Vagina (tissue), 2 donors: ENCODE results near the gene CNOT4. TPM values are rescaled to one million over a fixed set of nuclear protein-coding genes. Genes with fewer than 3 reads are reported as not detected.
"Not testable (repeated sequence)": the region's sequence is repeated elsewhere in the genome, so short reads cannot be mapped to it uniquely, and the experiment has no call there.

Experiments
- DNase-seq, 2 donors: peaks; one replicate each; pipeline ENCODE4 v3.0.0-alpha.2; 2017; ENCODE audit errors: extremely low spot score in 2 of 2
- H3K27ac ChIP-seq: fragments of 200-600 bp; sonication (generic); one replicate; pipeline ENCODE4 v1.5.1; 2019
- H3K27me3 ChIP-seq: fragments of 200-600 bp; sonication (generic); one replicate; pipeline ENCODE4 v1.5.1; 2019
- H3K36me3 ChIP-seq, 2 donors: fragments of 200-600 bp; sonication (generic); one replicate each; pipeline ENCODE4 v1.5.1; 2017 to 2019
- H3K4me1 ChIP-seq: fragments of 200-600 bp; sonication (generic); one replicate; pipeline ENCODE4 v1.5.1; 2019
- H3K4me3 ChIP-seq, 2 donors: fragments of 200-600 bp; sonication (generic); 1 replicate in 1 of 2; 2 replicates in 1 of 2; pipeline ENCODE4 v1.5.1; 2016 to 2019
- H3K9me3 ChIP-seq: fragments of 200-600 bp; sonication (generic); one replicate; pipeline ENCODE4 v1.5.1; 2019
- CTCF ChIP-seq, 3 experiments: fragments of 450-650 bp in 2 of 3; fragments of 200-600 bp in 1 of 3; sonication (generic) in 1 of 3; IDR thresholded peaks; one replicate each; pipeline ENCODE4 v1.5.1; 2017 to 2019; ENCODE audit warnings: antibody characterized with exemption in 3 of 3, mild to moderate bottlenecking in 2 of 3, moderate library complexity in 2 of 3
- POLR2A ChIP-seq, 2 donors: fragments of 450-650 bp; IDR thresholded peaks; one replicate each; pipeline ENCODE4 v1.6.1; 2017; ENCODE audit warnings: antibody characterized with exemption in 2 of 2, mild to moderate bottlenecking in 2 of 2, moderate library complexity in 2 of 2
- POLR2AphosphoS5 ChIP-seq, 2 donors: sonication (generic); formaldehyde crosslinking; IDR thresholded peaks; one replicate each; pipeline ENCODE4 v1.9.0; 2017; ENCODE audit warnings: antibody characterized with exemption in 2 of 2, mild to moderate bottlenecking in 2 of 2, low read depth in 1 of 2; ENCODE audit not compliant: insufficient read depth in 1 of 2
- intact Hi-C: fragments of 100-400 bp; cut with DNase I; formaldehyde crosslinking; loops from one replicate; pipeline ENCODE4 v1.15.1; 2023
- total RNA-seq: library from RNA; depleted of rRNA; stranded (reverse); fragments of >200 nt; gene quantifications from one replicate; pipeline ENCODE4 v1.2.3, GENCODE V29; 2016

CNOT4 gene
- total RNA-seq, 1 donor from 2014 or later, result 23.3 TPM

DNA sequence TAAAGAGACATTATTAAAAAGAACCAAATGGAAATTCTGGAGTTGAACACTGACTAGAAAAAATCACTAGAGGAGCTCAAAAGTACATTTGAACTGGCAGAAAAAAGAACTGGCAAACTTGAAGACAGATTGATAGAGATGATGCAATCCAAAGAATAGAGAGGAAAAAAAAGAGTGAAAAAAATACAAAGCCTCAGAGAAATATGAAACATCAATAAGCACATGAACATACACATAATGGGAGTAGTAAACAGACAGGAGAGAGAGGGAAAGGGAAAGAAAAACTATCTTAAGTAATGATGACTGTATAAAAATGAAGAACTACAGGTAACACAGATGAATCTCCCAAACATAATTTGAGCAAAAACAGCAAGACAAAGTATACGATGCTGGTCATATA lies 61.1 kb downstream of the CNOT4 start:
- Histone ChIP-seq H3K27ac (no peak overlapping the region), H3K4me3 (no peak overlapping the region), H3K27me3 (no peaks in the 10 kb centered on the region), H3K9me3 (no peaks in the 10 kb centered on the region), H3K36me3 (no peaks in the 10 kb centered on the region), H3K4me1 (peaks cover 34% of the 10 kb centered on the region)
- intact Hi-C loops, result no loop called here
- no peak for DNase-seq
- TF ChIP-seq CTCF (IDR thresholded peaks at IDR 0.05) (no peak), POLR2A (IDR thresholded peaks at IDR 0.05) (no peak), POLR2AphosphoS5 (IDR thresholded peaks at IDR 0.05; ENCODE audit: insufficient read depth in 1 of 2, low read depth in 1 of 2) (no peak)

DNA sequence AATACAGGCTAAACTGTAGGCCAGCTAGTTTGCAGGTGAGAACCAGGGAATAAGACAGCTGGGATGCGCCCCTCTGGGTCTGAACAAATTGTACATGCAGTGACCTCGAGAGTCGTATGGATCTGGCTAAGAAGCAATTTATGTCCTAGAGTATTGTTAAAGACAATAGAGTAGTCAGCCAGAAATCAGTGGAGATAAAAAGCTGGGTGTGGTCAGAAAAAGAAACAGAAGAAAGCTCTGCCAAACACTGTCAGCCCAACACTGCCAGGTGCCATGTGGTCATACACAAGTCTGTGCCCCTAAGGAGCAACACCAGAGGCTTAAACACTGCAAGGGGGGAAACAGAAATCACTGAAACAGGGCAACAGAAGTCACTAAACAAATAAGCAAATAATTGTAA lies 62.2 kb downstream of the CNOT4 start:
- H3K4me3 ChIP-seq, result no peak overlapping the region
- peaks cover 34% of the 10 kb centered on the region for H3K4me1 ChIP-seq
- intact Hi-C loops, result no loop called here
- TF ChIP-seq CTCF (IDR thresholded peaks at IDR 0.05) (no peak), POLR2AphosphoS5 (IDR thresholded peaks at IDR 0.05; ENCODE audit: insufficient read depth in 1 of 2, low read depth in 1 of 2) (no peak), POLR2A (IDR thresholded peaks at IDR 0.05) (no peak)
- no peaks in the 10 kb centered on the region for H3K36me3 ChIP-seq
- H3K27me3 ChIP-seq, result no peaks in the 10 kb centered on the region
- no peaks in the 10 kb centered on the region for H3K9me3 ChIP-seq
- DNase-seq, result no peak
- no peak overlapping the region for H3K27ac ChIP-seq

DNA sequence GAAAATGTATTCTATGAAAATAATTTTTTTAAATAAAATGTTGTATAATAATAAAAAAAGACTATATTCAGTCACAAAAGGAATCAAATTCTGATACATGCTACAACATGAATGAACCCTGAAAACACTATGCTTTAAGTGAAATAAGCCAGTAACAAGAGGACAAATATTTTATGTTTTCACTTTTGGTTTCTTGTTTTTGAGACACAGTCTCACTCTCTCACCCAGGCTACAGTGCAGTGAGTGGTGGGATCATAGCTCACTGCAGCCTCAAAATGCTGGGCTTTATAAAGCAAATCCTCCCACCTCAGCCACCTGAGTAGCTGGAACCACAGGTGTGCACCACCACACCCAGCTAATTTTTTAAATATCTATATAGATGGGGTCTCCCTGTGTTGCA lies 64.2 kb downstream of the CNOT4 start:
- Histone ChIP-seq H3K27me3 (no peaks in the 10 kb centered on the region), H3K4me3 (no peak overlapping the region), H3K27ac (no peak overlapping the region), H3K36me3 (no peaks in the 10 kb centered on the region), H3K4me1 (peaks cover 27% of the 10 kb centered on the region), H3K9me3 (no peaks in the 10 kb centered on the region)
- DNase-seq, result no peak
- intact Hi-C loops, result no loop called here
- TF ChIP-seq POLR2AphosphoS5 (IDR thresholded peaks at IDR 0.05; ENCODE audit: insufficient read depth in 1 of 2, low read depth in 1 of 2), result no peak
- no peak for TF ChIP-seq CTCF (IDR thresholded peaks at IDR 0.05)
- TF ChIP-seq POLR2A (IDR thresholded peaks at IDR 0.05), result no peak

GRCh38 chr7:135445266-135445665 lies 64.6 kb downstream of the CNOT4 start:
- peaks cover 27% of the 10 kb centered on the region for H3K4me1 ChIP-seq
- intact Hi-C loops, H3K27ac ChIP-seq, H3K27me3 ChIP-seq, H3K4me3 ChIP-seq, H3K36me3 ChIP-seq, DNase-seq, H3K9me3 ChIP-seq: not testable (repeated sequence)

- no peak for DNase-seq
- Histone ChIP-seq H3K9me3 (no peaks in the 10 kb centered on the region), H3K27me3 (no peaks in the 10 kb centered on the region), H3K36me3 (peaks cover 0 to 12% of the 10 kb centered on the region in 2 donors), H3K4me1 (peaks cover 8% of the 10 kb centered on the region), H3K4me3 (no peak overlapping the region), H3K27ac (no peak overlapping the region)
- TF ChIP-seq POLR2A (IDR thresholded peaks at IDR 0.05), result no peak
- TF ChIP-seq CTCF (IDR thresholded peaks at IDR 0.05), result no peak
- TF ChIP-seq POLR2AphosphoS5 (IDR thresholded peaks at IDR 0.05; ENCODE audit: insufficient read depth in 1 of 2, low read depth in 1 of 2), result no peak
- intact Hi-C loops, result no loop called here
Measured at GRCh38 chr7:135441791-135442190, 68.1 kb downstream of the CNOT4 start.

DNA sequence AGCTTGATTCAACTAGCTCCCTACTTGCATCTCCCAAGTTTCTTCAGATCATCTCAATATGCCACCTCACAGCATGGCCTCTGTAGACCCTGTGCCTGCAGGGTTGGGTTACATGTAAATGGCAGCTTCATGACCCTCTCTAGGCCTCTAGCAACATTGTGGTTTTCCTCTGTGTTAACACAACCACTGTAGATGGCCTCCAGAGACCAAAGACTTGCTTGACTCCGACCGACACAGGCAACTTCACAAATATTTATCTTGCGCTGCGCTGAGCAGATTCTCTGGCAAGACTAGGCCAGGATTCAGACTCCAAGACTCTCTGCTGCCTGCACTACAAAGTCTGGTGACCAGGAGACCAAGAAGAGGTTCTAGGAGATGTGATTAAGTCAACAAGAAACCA lies 75.9 kb downstream of the CNOT4 start:
- no peak for DNase-seq
- TF ChIP-seq CTCF (IDR thresholded peaks at IDR 0.05), result no peak
- intact Hi-C loops, result no loop called here
- peaks cover 0 to 13% of the 10 kb centered on the region in 2 donors for H3K36me3 ChIP-seq
- H3K27ac ChIP-seq, result no peak overlapping the region
- peaks cover 5% of the 10 kb centered on the region for H3K9me3 ChIP-seq
- H3K4me3 ChIP-seq, result no peak overlapping the region
- no peaks in the 10 kb centered on the region for H3K27me3 ChIP-seq
- H3K4me1 ChIP-seq, result no peaks in the 10 kb centered on the region
